B cell (primary cell): Measurements from ENCODE around the gene RSPH4A. TPM values are rescaled to one million over a fixed set of nuclear protein-coding genes. Genes with fewer than 3 reads are reported as not detected.

Experiments
- ATAC-seq: fragments of 200-7000 bp; cut with Tn5 transposase; one replicate; pipeline ENCODE4 v1.10.0; 2021; ENCODE audit warnings: low read depth, mild to moderate bottlenecking, moderate number of reproducible peaks, moderate library complexity
- CTCF ChIA-PET: fragments of 350-600 bp; sonication (Branson Sonifier 250); formaldehyde crosslinking; loops from one replicate; lab custom pipeline; 2021; ENCODE audit warnings: antibody characterized with exemption, inconsistent platforms; lab: Charles Lee
- POLR2A ChIA-PET: fragments of 350-600 bp; sonication (Branson Sonifier 250); formaldehyde crosslinking; loops from one replicate; lab custom pipeline; 2021; ENCODE audit warnings: antibody characterized with exemption; lab: Charles Lee
- DNase-seq: peaks from one replicate; pipeline ENCODE4 v3.0.0; 2013
- H2AFZ ChIP-seq: 2 replicates; pipeline ENCODE4 v1.6.1; 2012; ENCODE audit warnings: mild to moderate bottlenecking, low read depth, low read length; ENCODE audit not compliant: insufficient read depth, poor library complexity, severe bottlenecking
- H3K27ac ChIP-seq, 2 donors: 1 replicate in 1 of 2; 2 replicates in 1 of 2; pipeline ENCODE4 v1.5.1; 2012 to 2013; ENCODE audit warnings: low read length in 2 of 2, mild to moderate bottlenecking in 2 of 2, moderate library complexity in 1 of 2
- H3K27me3 ChIP-seq, 4 experiments: fragments of 200-600 bp in 1 of 4; sonication (generic) in 1 of 4; replicated peaks in 1 of 4; 1 replicate in 2 of 4; 2 replicates in 2 of 4; pipeline versions ENCODE4 v1.6.1 to v1.7.0; 2013 to 2016; ENCODE audit warnings: low read length in 3 of 4, mild to moderate bottlenecking in 2 of 4, mixed read lengths in 1 of 4, moderate library complexity in 1 of 4; ENCODE audit not compliant: insufficient read depth in 4 of 4, control insufficient read depth in 3 of 4; ENCODE audit errors: control extremely low read depth in 1 of 4
- H3K36me3 ChIP-seq, 2 experiments: replicated peaks in 1 of 2; 1 replicate in 1 of 2; 2 replicates in 1 of 2; pipeline versions ENCODE4 v1.6.1 to v1.7.1; 2013; ENCODE audit warnings: low read length in 1 of 2; ENCODE audit not compliant: insufficient read depth in 2 of 2, control insufficient read depth in 1 of 2; ENCODE audit errors: control extremely low read depth in 1 of 2, extremely low read depth in 1 of 2
- H3K4me1 ChIP-seq, 2 donors: fragments of 200-600 bp in 1 of 2; sonication (generic) in 1 of 2; 1 replicate in 1 of 2; 2 replicates in 1 of 2; pipeline versions ENCODE4 v1.5.1 to v1.6.1; 2013 to 2017; ENCODE audit warnings: low read length in 2 of 2; ENCODE audit not compliant: control insufficient read depth in 2 of 2, insufficient read depth in 2 of 2
- H3K4me2 ChIP-seq: replicated peaks from 2 replicates; pipeline ENCODE3; 2012; ENCODE audit warnings: mild to moderate bottlenecking, low read depth, low read length; ENCODE audit not compliant: poor library complexity, severe bottlenecking
- H3K4me3 ChIP-seq, 5 experiments: fragments of 200-600 bp in 1 of 5; sonication (generic) in 1 of 5; 1 replicate in 3 of 5; 2 replicates in 2 of 5; pipeline versions ENCODE4 v1.5.1 to v1.7.0; 2011 to 2016; ENCODE audit warnings: low read length in 4 of 5, mild to moderate bottlenecking in 4 of 5, low read depth in 2 of 5, control low read depth in 1 of 5, moderate library complexity in 1 of 5; ENCODE audit not compliant: insufficient read depth in 1 of 5; ENCODE audit errors: control extremely low read depth in 1 of 5, extremely low read depth in 1 of 5
- H3K79me2 ChIP-seq: fragments of 200-600 bp; sonication (generic); one replicate; pipeline ENCODE4 v1.6.0; 2016; ENCODE audit warnings: low read length; ENCODE audit not compliant: control insufficient read depth, insufficient read depth
- H3K9ac ChIP-seq: fragments of 200-600 bp; sonication (generic); 2 replicates; pipeline ENCODE4 v1.6.1; 2017; ENCODE audit warnings: mild to moderate bottlenecking, low read length, moderate library complexity
- H3K9me3 ChIP-seq, 3 donors: one replicate each; pipeline versions ENCODE4 v1.6.1 to v1.7.1; 2013; ENCODE audit warnings: low read length in 2 of 3; ENCODE audit not compliant: control insufficient read depth in 2 of 3, insufficient read depth in 1 of 3; ENCODE audit errors: control extremely low read depth in 1 of 3
- H4K20me1 ChIP-seq: 2 replicates; pipeline ENCODE4 v1.6.0; 2012; ENCODE audit warnings: mild to moderate bottlenecking, low read length; ENCODE audit not compliant: insufficient read depth, control insufficient read depth, poor library complexity, severe bottlenecking
- H3K27ac Mint-ChIP-seq: one replicate; pipeline ENCODE4 v1.8.0; 2021; ENCODE audit warnings: mixed read lengths
- H3K27me3 Mint-ChIP-seq: one replicate; pipeline ENCODE4 v1.8.0; 2021; ENCODE audit warnings: mixed read lengths
- H3K4me1 Mint-ChIP-seq: one replicate; pipeline ENCODE4 v1.8.0; 2021; ENCODE audit warnings: mixed read lengths
- H3K4me3 Mint-ChIP-seq: one replicate; pipeline ENCODE4 v1.8.0; 2021; ENCODE audit warnings: mixed read lengths
- H3K9me3 Mint-ChIP-seq: one replicate; pipeline ENCODE4 v1.8.0; 2022; ENCODE audit warnings: mixed read lengths; ENCODE audit not compliant: insufficient read depth
- CTCF ChIP-seq: fragments of 200-600 bp; IDR thresholded peaks from one replicate; pipeline ENCODE4 v1.8.0; 2022; ENCODE audit warnings: antibody characterized with exemption, mild to moderate bottlenecking
- EZH2 ChIP-seq: IDR thresholded peaks from 2 replicates; pipeline ENCODE4 v1.6.1; 2012; ENCODE audit warnings: borderline replicate concordance, low read depth, mild to moderate bottlenecking, moderate library complexity, low read length; ENCODE audit not compliant: insufficient read depth, poor library complexity, severe bottlenecking
- WGBS: methylation state at CpG from one replicate; pipeline ENCODE4 v1.1.5; 2013; ENCODE audit warnings: missing lambda C conversion rate; ENCODE audit not compliant: insufficient coverage; 5-methylcytosine and 5-hydroxymethylcytosine counted together
- intact Hi-C: fragments of 100-400 bp; cut with micrococcal nuclease; formaldehyde crosslinking; loops from one replicate; pipeline ENCODE4 v1.10.0; 2022
- polyA plus RNA-seq: library from polyadenylated mRNA; depleted of rRNA; stranded (reverse); fragments of >200 nt; gene quantifications from 2 replicates; pipeline ENCODE4 v1.2.3, GENCODE V29; 2012
- total RNA-seq, 2 donors: library from RNA; stranded (reverse); fragments of 120-200 nt in 1 of 2; gene quantifications; 1 replicate in 1 of 2; 2 replicates in 1 of 2; pipeline versions ENCODE4 v1.2.3 to v1.2.4, GENCODE V29; 2013 to 2022

RSPH4A gene
- total and polyA plus RNA-seq, 2 donors (not counting 1 experiment from before 2014, with no cell fraction given): 0.25 to 0.69 TPM

- CTCF ChIA-PET: no interaction called here
- POLR2A ChIA-PET: no interaction called here
- H3K4me3 Mint-ChIP-seq: no peak overlapping the region
- intact Hi-C loops: no loop called here
- no peak overlapping the region for H3K27ac Mint-ChIP-seq
- 93% methylated on average over 3 of the region's 4 CpGs for WGBS
- H3K27me3 ChIP-seq: no peaks in the 10 kb centered on the region
- no peak overlapping the region for H2AFZ ChIP-seq
- no peaks in the 10 kb centered on the region for H4K20me1 ChIP-seq
- peaks cover 5% of the 10 kb centered on the region for H3K9me3 Mint-ChIP-seq
- H3K79me2 ChIP-seq: no peaks in the 10 kb centered on the region
- H3K36me3 ChIP-seq: peaks cover 0 to 3% of the 10 kb centered on the region in 2 experiments
- ATAC-seq (no peak), DNase-seq (no peak)
- H3K4me2 ChIP-seq: no peak overlapping the region
- no peak overlapping the region for H3K27ac ChIP-seq
- H3K4me1 ChIP-seq: no peaks in the 10 kb centered on the region
- H3K9me3 ChIP-seq: peaks cover 0 to 2% (median 0%) of the 10 kb centered on the region in 3 donors
- no peaks in the 10 kb centered on the region for H3K27me3 Mint-ChIP-seq
- H3K4me1 Mint-ChIP-seq: no peaks in the 10 kb centered on the region
- TF ChIP-seq CTCF (no peak), EZH2 (no peak)
- no peak overlapping the region for H3K9ac ChIP-seq
- H3K4me3 ChIP-seq: no peak overlapping the region
These were observed 10.3 kb upstream of the RSPH4A start for GRCh38 chr6:116605935-116606334.

DNA sequence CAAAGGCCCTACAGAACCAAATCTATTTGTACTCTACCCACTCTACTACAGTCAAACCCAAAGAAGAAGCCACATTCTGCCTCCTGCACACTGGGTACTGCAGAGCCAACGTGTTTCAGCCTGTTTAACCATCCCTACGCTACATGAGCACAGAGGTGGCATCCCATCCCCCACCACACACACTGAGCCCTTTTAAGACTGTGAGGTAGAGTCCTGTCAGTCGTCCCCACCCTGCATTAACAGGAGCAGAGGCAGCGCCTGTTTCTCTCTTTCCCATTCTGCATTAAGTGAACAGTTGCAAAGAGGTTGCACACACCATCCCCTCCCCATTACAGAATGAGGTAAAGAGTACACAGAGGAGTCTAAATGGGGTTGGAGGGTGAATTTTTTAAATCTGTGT lies 5.2 kb upstream of the RSPH4A start:
- TF ChIP-seq CTCF: no peak
- no peak for TF ChIP-seq EZH2
- H3K9ac ChIP-seq: no peak overlapping the region
- no peak overlapping the region for H2AFZ ChIP-seq
- no peaks in the 10 kb centered on the region for H3K9me3 ChIP-seq
- Mint-ChIP-seq H3K4me1 (peaks cover 4% of the 10 kb centered on the region), H3K4me3 (no peak overlapping the region), H3K9me3 (no peaks in the 10 kb centered on the region), H3K27me3 (peaks cover 7% of the 10 kb centered on the region), H3K27ac (no peak overlapping the region)
- 76% methylated on average over 2 of the region's 4 CpGs for WGBS
- ChIA-PET POLR2A (no interaction called here), CTCF (no interaction called here)
- no peak for DNase-seq
- ATAC-seq: no peak
- H3K4me1 ChIP-seq: peaks cover 4% of the 10 kb centered on the region in 2 donors
- H3K36me3 ChIP-seq: no peaks in the 10 kb centered on the region
- intact Hi-C loops: no loop called here
- no peaks in the 10 kb centered on the region for H3K79me2 ChIP-seq
- H4K20me1 ChIP-seq: no peaks in the 10 kb centered on the region
- no peak overlapping the region for H3K4me2 ChIP-seq
- H3K4me3 ChIP-seq: no peak overlapping the region
- H3K27ac ChIP-seq: no peak overlapping the region
- peaks cover 0 to 6% (median 2%) of the 10 kb centered on the region in 4 experiments for H3K27me3 ChIP-seq
